Activated CD8-positive, alpha-beta memory T cell treated with anti-CD3 and anti-CD28 coated beads for 1 hour (primary cell): ENCODE measurements around the gene HBD.

Source experiments
- DNase-seq, 2 donors: peaks; one replicate each; pipeline ENCODE4 v3.0.0-alpha.2; 2020; ENCODE audit warnings: low read depth in 1 of 2; ENCODE audit errors: extremely low read depth in 1 of 2

HBD gene

DNA sequence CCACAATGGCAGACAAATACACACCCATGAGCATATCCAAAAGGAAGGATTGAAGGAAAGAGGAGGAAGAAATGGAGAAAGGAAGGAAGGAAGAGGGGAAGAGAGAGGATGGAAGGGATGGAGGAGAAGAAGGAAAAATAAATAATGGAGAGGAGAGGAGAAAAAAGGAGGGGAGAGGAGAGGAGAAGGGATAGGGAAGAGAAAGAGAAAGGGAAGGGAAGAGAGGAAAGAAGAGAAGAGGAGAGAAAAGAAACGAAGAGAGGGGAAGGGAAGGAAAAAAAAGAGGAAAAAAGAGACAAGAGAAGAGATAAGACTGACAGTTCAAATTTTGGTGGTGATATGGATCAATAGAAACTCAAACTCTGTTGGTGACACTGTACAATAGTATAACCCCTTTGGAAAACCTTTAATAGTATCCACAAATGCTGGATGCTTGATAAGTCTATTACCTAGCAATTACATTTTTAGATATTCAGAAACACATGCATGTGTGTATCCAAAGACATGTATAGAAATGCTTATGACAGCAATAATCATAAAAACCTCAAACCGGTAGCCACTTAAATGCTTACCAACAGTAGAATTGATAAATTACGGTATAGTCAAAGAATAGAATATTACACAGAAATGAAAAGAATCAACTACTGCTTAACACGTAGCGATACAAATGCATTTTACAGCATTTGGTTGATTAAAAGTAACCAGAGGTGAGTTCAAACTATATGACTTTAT is 1.2 kb upstream of the HBD start:
- no peak for DNase-seq

DNA sequence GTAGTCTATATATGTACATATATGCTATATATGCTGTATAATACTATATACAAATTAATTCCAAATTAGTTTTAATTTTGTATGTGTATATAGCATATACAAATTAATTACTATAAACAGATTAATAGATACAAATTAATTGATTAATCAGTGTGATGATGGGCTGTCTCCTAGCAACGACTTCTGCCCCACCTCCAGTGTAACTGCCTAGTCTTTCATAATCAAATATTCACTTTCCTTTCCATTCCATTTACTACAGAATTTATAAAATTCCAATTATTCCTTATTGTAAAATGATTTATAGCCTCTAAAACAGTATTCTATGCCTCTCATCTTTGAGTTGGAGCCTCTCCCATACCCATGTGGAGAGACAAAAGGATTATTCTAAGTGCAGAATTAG is 976 bp downstream of the HBD start:
- DNase-seq: no peak

DNA sequence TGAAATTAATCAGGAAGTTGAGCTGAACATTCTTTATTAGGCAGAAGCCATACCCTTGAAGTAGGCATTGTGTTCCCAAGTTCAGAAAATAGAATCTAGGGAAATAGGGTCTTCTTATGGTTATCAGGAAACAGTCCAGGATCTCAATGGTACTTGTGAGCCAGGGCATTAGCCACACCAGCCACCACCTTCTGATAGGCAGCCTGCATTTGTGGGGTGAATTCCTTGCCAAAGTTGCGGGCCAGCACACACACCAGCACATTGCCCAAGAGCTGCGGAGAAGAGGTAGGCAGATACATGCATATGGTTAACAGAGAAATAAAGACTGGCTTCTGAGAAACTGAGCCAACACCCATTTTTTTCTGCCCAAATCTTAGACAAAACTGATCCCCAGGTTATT is 1.5 kb downstream of the HBD start:
- no peak for DNase-seq

DNA sequence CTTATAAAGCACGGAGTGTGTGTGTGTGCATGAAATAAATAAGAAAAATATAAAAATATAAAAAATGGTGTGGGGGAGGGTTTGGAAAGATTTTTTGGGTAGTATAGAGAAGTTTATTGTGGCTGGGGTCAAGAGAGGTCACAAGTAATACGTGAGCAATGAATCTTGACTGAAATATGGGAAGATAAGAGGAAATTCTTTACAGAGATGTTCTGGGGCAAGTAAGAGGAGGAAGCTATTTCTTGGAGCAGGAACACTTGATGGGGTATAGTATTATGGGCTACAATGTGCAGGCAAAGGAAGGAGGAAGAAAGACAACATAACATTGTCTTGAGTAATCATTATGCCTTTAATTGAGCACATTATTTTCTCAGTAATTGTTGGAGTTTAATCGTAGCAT is 2.1 kb downstream of the HBD start:
- no peak for DNase-seq

DNA sequence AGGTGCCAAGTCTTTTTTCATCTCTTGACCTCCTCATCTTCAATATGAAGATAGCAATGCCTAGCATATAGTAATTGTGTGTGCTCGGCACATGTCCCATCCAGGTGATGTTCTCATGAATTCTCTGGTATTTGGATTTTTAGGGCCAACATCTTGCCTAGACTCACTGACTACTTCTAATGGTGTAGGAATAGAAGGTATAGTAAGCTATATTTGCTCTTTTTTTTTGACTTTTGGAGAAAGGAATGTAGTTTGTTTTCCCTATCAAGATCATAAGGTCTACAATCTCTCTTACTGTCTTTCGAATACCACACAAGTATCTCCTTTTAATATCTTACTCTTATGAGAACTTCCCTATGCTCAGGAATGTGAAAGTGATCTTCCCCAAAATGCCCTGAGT is 3.2 kb downstream of the HBD start:
- no peak for DNase-seq

DNA sequence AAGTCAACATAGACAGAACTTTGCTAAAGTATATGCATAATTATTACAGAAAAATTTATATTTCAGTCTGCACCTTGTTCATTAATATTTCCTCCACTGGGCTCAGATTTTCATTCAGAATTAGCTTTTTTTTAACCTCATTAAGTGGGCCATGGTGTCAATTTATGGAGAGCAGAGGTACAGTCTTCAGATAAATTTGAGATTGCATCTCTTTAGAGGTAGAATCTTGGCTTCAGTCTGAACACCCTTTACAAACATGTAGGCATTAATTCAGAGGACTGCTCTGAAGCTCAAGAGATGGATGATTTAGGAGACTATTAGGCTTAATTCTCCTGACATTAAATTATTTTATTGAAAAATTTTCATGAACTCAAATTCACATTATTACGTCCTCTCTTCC is 4.0 kb downstream of the HBD start:
- no peak for DNase-seq

DNA sequence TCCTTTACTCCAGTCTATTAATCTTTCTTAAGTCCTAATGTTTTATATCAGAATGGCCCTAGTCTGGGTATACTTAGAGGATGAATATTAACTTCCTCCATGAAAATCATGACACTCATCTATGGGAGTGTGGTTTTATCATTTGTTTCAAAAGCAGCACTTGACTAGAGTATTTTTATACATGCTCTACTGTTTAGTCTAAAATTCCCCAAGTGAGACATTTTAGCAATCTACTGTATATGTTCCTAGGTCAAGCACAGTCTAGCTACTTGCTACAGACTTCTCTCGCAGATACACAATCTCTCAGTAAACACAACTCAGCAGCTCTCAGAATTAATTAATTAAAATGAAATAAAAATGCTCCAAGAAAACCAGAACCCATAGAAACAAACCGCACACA is 4.5 kb downstream of the HBD start:
- DNase-seq: no peak

DNA sequence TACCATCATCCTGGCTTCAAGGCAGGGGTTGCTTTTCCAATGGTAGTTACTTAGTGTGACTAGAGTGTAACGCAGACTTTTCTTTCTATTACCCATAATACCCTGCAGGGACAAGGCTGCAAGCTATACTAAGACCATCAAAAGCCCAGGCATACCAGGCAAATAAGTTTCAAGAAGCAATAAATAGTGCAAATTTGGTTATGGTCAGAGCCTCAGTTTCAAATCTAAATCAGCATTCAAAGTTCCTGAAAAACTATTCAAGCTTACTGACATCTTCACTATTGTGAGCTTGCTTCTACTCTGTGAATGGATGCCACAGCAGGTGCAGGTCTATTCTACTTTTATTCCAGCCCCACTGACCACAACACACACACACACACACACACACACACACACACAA is 4.9 kb downstream of the HBD start:
- DNase-seq: no peak

DNA sequence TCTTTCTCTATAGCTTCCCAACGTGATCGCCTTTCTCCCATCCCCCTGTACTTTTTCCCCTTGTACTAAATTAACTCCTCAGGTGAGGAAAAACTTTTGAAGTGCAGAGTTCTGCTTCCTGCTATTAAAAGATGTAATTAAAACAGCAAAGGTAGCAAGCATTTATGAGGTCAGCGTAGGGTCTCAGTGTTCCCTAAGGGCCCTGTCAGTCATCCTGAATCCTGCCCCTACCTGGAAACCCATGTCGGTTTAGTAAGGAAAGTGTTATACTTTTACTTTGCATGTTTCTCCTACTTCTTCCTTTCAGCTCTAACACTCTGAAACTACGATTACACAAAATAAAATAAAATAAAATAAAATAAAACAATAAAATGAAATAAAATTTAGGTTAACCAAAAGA is 6.2 kb downstream of the HBD start:
- no peak for DNase-seq

DNA sequence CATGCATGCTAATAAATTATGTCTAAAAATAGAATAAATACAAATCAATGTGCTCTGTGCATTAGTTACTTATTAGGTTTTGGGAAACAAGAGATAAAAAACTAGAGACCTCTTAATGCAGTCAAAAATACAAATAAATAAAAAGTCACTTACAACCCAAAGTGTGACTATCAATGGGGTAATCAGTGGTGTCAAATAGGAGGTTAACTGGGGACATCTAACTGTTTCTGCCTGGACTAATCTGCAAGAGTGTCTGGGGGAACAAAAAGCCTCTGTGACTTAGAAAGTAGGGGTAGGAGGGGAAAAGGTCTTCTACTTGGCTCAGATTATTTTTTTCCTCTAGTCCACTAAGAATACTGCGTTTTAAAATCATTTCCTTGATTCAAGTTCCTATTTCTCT is 6.6 kb downstream of the HBD start:
- no peak for DNase-seq

DNA sequence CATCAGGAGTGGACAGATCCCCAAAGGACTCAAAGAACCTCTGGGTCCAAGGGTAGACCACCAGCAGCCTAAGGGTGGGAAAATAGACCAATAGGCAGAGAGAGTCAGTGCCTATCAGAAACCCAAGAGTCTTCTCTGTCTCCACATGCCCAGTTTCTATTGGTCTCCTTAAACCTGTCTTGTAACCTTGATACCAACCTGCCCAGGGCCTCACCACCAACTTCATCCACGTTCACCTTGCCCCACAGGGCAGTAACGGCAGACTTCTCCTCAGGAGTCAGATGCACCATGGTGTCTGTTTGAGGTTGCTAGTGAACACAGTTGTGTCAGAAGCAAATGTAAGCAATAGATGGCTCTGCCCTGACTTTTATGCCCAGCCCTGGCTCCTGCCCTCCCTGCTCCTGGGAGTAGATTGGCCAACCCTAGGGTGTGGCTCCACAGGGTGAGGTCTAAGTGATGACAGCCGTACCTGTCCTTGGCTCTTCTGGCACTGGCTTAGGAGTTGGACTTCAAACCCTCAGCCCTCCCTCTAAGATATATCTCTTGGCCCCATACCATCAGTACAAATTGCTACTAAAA is 7.5 kb downstream of the HBD start, which contains the start of gene HBB:
HBB (minus strand) TSS at position 340 of the 579 bp plus-strand sequence; CDS start at position 290, 50 bp downstream.
- DNase-seq: no peak

DNA sequence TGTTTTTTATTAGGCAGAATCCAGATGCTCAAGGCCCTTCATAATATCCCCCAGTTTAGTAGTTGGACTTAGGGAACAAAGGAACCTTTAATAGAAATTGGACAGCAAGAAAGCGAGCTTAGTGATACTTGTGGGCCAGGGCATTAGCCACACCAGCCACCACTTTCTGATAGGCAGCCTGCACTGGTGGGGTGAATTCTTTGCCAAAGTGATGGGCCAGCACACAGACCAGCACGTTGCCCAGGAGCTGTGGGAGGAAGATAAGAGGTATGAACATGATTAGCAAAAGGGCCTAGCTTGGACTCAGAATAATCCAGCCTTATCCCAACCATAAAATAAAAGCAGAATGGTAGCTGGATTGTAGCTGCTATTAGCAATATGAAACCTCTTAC is 8.8 kb downstream of the HBD start:
- DNase-seq: no peak

DNA sequence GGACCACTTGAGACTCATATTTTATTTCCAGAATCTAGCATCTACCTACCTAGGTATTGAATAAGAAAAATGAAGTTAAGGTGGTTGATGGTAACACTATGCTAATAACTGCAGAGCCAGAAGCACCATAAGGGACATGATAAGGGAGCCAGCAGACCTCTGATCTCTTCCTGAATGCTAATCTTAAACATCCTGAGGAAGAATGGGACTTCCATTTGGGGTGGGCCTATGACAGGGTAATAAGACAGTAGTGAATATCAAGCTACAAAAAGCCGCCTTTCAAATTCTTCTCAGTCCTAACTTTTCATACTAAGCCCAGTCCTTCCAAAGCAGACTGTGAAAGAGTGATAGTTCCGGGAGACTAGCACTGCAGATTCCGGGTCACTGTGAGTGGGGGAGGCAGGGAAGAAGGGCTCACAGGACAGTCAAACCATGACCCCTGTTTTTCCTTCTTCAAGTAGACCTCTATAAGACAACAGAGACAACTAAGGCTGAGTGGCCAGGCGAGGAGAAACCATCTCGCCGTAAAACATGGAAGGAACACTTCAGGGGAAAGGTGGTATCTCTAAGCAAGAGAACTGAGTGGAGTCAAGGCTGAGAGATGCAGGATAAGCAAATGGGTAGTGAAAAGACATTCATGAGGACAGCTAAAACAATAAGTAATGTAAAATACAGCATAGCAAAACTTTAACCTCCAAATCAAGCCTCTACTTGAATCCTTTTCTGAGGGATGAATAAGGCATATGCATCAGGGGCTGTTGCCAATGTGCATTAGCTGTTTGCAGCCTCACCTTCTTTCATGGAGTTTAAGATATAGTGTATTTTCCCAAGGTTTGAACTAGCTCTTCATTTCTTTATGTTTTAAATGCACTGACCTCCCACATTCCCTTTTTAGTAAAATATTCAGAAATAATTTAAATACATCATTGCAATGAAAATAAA is 9.5 kb downstream of the HBD start:
- DNase-seq: no peak

DNA sequence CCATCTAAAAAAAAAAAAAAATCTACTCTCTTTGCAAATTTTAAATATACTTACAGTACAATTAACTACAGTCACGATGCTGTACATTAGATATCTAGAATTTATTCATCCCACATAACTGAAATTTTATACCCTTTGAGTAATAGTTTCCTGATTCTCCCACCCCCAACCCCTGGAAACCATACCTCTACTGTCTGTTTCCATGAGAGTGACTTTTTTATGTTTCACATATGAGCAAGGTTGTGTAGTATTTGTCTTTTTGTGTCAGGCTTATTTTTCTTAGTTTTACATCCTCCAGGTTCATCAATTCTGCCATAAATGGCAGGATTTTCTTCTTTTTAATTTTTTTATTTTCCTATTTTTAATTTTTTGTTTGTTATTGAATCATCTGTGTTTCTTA is 10.6 kb downstream of the HBD start:
- DNase-seq: no peak

DNA sequence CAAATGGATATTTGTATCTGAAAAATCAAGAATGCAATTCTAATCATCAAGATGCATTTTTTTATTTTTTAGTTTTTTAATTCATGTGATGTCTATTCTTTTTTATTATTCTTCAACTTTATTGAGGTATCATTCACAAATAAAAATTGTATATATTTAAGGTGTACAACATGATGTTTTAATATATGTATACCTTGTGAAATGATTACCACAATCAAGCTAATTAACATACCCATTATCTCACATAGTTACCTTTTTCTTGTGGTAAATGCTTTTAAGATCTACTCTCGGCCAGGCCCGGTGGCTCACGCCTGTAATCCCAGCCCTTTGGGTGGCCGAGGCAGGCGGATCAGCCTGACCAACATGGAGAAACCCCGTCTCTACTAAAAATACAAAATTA is 11.1 kb downstream of the HBD start:
- DNase-seq: no peak

DNA sequence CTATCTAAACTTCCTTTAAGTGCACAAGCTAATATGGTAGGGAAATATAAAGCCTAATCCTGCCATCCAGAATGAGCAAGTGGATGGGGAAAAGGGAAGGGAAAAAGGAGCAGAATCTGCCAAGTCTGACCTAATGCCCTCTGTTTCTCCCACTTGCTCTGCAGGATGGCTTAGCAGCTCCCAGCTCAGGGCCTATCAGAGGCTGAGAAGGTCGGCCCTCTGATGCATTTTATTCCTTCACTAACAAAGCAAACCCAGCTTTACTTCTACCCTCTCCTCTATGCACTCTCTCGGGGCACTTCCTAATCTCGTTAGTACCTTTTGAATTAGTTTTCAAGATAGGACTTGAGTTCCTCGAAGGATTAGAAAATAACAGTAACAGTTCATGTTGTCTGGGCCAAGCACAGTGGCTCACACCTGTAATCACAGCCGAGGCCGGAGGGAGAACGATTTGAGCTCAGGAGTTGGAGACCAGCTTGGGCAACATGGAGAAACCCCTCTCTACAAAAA is 23.9 kb downstream of the HBD start:
- no peak for DNase-seq

DNA sequence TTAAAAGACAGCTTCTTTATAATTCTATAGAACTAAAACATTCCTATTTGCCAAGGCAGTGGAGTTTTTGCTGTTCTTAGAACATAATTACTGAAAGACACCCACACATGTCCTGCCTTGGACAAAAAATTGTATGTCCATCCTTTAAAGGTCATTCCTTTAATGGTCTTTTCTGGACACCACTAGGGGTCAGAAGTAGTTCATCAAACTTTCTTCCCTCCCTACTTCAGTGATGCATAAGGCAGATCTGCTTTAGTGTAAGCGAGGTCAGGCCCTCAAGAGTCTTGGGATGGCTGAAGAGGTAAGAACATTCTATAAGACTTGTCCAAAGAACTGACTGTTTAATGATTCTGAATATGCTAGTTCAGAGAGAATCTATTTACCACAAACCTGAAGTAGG is 29.5 kb downstream of the HBD start:
- DNase-seq: no peak

DNA sequence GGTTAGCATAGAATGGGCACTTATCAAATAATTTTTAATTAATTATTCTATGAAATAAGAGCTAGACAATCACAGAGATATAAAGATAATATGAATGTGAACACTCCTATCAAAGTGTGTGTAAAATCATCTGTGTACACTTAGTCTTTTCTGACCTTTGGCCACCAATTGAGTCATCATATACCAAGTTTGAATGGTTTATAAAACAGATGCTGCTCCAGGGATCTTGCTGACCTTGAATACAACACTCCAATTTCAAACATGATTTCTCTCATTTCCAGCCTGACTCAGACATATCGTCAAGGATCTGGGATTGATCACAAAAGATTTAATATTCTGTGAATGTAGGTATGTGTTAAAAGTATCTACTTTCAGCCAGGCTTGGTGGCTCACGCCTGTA is 30.9 kb downstream of the HBD start:
- DNase-seq: no peak

DNA sequence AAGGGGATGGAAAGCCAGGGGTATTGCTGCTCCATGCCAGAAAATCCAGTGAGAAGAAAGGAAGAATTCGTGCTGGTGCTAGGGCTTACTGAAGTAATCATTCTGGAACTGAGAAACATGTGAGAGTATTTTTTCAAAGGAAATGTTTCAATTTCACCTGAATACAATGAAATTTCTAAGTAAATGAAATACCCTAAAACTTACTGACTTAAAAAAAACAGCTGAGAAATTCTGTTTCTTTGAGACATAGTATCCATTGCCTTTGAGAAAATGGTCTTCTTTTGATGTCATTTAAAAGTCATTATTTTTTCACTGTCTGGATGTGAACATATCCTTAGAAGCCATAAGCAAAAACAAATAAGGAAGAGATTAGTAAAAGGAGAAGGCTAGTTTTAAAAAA is 33.7 kb downstream of the HBD start, which contains the start of gene OR51V1:
OR51V1 (minus strand) TSS at position 101 of the 400 bp plus-strand sequence; CDS start at position 101, 0 bp downstream.
- no peak for DNase-seq

DNA sequence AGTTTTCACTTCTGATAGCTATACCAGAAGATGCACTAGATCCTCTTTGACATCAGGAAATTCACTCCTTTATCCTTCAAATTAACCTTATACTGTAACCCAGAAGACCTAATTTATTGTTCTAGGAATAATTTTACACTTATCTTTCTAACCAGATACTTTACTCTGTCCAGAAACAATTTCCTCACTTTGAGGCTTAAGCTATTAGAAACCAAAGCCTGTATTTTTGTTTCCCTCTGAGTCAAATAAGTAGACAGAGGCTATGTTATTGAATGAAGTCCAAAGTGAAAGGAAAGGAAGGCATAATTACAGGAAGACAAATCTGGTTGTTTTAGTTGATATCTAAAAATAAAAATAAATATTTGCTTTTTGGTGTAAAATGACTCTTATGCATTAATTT is 36.0 kb downstream of the HBD start:
- no peak for DNase-seq

DNA sequence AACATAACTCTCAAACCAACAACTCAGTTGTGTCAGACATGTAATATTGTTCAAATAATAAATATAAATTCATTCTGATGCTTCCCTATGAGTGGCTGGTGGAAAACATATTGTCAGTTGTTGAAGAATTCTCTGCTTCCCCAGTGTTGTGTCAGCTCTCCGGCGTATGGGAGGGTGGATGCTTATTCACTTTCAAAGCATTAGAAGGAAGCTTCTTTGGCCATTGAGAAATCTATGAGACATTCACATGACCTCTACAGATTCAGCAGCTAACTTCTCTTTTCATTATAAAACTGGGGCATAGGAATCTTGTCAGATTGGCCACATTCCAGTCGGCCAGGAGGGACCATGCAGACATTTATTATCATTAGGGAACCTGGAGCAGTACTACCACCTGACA is 36.7 kb downstream of the HBD start:
- DNase-seq: no peak

DNA sequence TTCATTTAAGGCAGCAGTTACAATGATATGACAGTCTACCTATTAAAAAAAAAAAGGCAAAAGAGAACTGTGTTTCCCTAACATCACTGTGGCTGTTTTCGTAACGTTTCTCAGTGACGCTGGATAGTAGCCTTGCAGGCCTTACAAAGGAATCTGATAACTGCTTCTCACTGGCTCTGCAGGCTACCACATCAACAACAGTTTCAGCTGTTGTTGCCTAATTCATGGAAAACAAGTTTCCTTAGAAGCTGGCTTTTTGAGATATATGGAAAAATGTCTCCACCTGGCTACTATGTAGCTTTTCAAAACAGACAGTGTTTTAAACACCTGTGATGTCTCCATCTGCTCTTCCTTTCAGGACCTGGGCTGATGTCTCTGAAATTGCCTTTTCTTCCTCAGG is 37.6 kb downstream of the HBD start:
- no peak for DNase-seq
